ENCODE data around the gene POLR3A. TPM values are rescaled to one million over a fixed set of nuclear protein-coding genes. Genes with fewer than 3 reads are reported as not detected.

The POLR3A gene
- total and polyA plus RNA-seq, 5 donors from 2014 or later: 5.3 to 15.1 (median 6.2) TPM

DNA sequence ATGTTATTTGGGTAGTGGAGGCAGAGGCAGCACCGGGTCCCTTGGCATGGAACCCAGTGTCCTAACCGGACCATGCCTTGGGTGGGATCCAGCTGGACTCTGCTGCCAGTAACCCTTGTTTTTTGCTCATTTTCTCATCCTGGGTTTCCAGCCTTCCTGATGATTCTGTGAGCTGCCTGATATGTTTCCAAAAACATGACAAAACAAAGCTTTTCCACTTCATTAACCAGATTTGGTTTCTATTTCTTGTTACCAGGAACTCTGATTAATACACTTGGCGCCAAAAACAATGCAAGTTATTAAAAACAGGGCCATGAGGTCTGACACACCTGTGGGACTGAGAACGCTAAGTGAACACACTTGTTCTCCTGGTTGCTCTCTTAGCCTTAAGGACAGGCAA lies 69.9 kb downstream of the POLR3A start:
- no peaks in the 10 kb centered on the region for H3K4me1 Mint-ChIP-seq
- no peak overlapping the region for H3K27ac ChIP-seq (ENCODE audit: insufficient read depth, low read length, poor library complexity, severe bottlenecking)

DNA sequence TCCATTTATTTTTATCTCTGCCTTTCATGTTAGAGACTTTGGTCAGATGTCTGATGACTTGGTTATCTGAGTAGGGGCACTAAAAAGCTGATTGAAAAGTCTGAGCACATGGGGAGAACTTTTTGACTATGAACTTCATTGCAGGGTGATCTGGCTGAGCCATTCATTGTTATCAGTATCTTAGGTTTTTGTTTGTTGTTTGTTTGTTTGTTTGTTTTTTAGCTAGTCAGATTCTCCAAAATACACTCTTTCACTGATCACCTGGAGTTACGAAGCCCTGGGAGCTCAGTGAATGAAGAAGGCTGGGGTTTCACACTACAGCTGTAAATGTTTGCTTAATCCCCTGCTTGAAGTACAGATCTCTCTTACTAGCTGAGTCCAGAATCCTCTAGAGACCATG lies 74.2 kb downstream of the POLR3A start:
- H3K27ac ChIP-seq (ENCODE audit: insufficient read depth, low read length, poor library complexity, severe bottlenecking): no peak overlapping the region
- Mint-ChIP-seq H3K4me3 (no peak overlapping the region), H3K4me1 (no peaks in the 10 kb centered on the region), H3K27ac (no peak overlapping the region), H3K36me3 (no peaks in the 10 kb centered on the region), H3K9me3 (peaks cover 0 to 18% (median 3%) of the 10 kb centered on the region in 7 donors), H3K27me3 (peaks cover 4% of the 10 kb centered on the region)
- H3K4me3 ChIP-seq (ENCODE audit: low read depth, low read length): no peak overlapping the region
- H3K9me3 ChIP-seq (ENCODE audit: control insufficient read depth in 2 of 2, low read length in 2 of 2): peaks cover 11 to 24% of the 10 kb centered on the region in 2 experiments
- no peak for ATAC-seq (ENCODE audit: low read depth in 2 of 2)
- H3K36me3 ChIP-seq (ENCODE audit: control insufficient read depth, insufficient read depth, low read length): no peaks in the 10 kb centered on the region
- no peaks in the 10 kb centered on the region for H3K4me1 ChIP-seq (ENCODE audit: control insufficient read depth, insufficient read depth, low read length, poor library complexity, severe bottlenecking)
- no peak for DNase-seq
- H3K27me3 ChIP-seq (ENCODE audit: control insufficient read depth, insufficient read depth, low read length): peaks cover 2% of the 10 kb centered on the region

More for the DNA sequence above, 69.9 kb downstream of the POLR3A start:
- Mint-ChIP-seq H3K27ac (no peak overlapping the region), H3K9me3 (peaks cover 0 to 2% (median 0%) of the 10 kb centered on the region in 7 donors), H3K36me3 (no peaks in the 10 kb centered on the region), H3K27me3 (peaks cover 4% of the 10 kb centered on the region), H3K4me3 (no peak overlapping the region)
- Histone ChIP-seq H3K4me3 (ENCODE audit: low read depth, low read length) (no peak overlapping the region), H3K4me1 (ENCODE audit: control insufficient read depth, insufficient read depth, low read length, poor library complexity, severe bottlenecking) (no peaks in the 10 kb centered on the region), H3K27me3 (ENCODE audit: control insufficient read depth, insufficient read depth, low read length) (peaks cover 2% of the 10 kb centered on the region), H3K36me3 (ENCODE audit: control insufficient read depth, insufficient read depth, low read length) (no peaks in the 10 kb centered on the region), H3K9me3 (ENCODE audit: control insufficient read depth in 2 of 2, low read length in 2 of 2) (no peaks in the 10 kb centered on the region)
- DNase-seq (no peak), ATAC-seq (ENCODE audit: low read depth in 2 of 2) (no peak)

DNA sequence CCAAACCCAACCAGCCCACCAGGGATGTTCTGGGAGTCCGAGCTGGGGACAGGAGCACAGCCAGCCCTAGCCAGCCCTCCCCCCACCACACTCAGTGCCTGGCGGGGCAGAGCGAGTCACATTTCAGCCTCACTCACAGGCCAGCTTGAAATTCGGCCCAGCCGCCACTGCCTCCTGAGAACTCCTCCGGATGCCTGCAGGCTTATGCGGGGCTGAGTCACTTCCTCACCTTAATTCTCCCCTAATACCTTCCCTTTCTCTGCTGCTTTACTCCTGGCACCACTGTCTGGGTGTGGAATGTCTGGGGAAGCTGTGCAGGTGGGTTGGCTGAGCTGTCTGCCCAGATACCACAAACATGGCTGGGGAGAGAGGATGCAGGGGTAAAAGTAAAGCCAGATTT lies 80.1 kb downstream of the POLR3A start:
- ATAC-seq (ENCODE audit: low read depth in 2 of 2) (no peak), DNase-seq (no peak)
- no peaks in the 10 kb centered on the region for H3K4me1 Mint-ChIP-seq
- Histone ChIP-seq H3K27ac (ENCODE audit: insufficient read depth, low read length, poor library complexity, severe bottlenecking) (no peak overlapping the region), H3K9me3 (ENCODE audit: control insufficient read depth in 2 of 2, low read length in 2 of 2) (peaks cover 11 to 24% of the 10 kb centered on the region in 2 experiments), H3K4me3 (ENCODE audit: low read depth, low read length) (no peak overlapping the region), H3K4me1 (ENCODE audit: control insufficient read depth, insufficient read depth, low read length, poor library complexity, severe bottlenecking) (no peaks in the 10 kb centered on the region), H3K36me3 (ENCODE audit: control insufficient read depth, insufficient read depth, low read length) (no peaks in the 10 kb centered on the region), H3K27me3 (ENCODE audit: control insufficient read depth, insufficient read depth, low read length) (peaks cover 4% of the 10 kb centered on the region)
- peaks cover 0 to 18% (median 4%) of the 10 kb centered on the region in 7 donors for H3K9me3 Mint-ChIP-seq
- no peak overlapping the region for H3K27ac Mint-ChIP-seq
- peaks cover 16% of the 10 kb centered on the region for H3K27me3 Mint-ChIP-seq
- H3K36me3 Mint-ChIP-seq: no peaks in the 10 kb centered on the region
- no peak overlapping the region for H3K4me3 Mint-ChIP-seq

DNA sequence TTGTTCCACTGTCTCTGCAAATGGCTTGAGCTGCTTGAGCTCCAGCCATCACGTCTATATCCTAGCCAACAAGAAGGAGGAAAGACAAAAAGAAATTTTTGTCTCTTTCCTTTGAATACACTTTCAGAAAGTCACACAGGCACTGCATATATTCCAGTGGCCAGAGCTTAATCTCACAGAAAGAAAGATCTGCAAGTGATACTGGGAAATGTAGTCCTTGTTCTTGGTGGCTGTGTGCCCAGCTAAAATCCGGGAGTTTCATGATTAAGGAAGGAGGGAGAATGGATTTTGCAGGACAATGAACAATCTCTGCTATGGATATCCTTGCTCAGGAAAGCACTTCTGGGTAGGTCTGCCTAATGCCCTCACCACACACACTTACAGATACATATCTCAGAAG lies 83.2 kb downstream of the POLR3A start:
- H3K4me1 Mint-ChIP-seq: no peaks in the 10 kb centered on the region
- Histone ChIP-seq H3K9me3 (ENCODE audit: control insufficient read depth in 2 of 2, low read length in 2 of 2) (peaks cover 6 to 8% of the 10 kb centered on the region in 2 experiments), H3K4me3 (ENCODE audit: low read depth, low read length) (no peak overlapping the region), H3K4me1 (ENCODE audit: control insufficient read depth, insufficient read depth, low read length, poor library complexity, severe bottlenecking) (no peaks in the 10 kb centered on the region), H3K27me3 (ENCODE audit: control insufficient read depth, insufficient read depth, low read length) (peaks cover 4% of the 10 kb centered on the region), H3K36me3 (ENCODE audit: control insufficient read depth, insufficient read depth, low read length) (no peaks in the 10 kb centered on the region), H3K27ac (ENCODE audit: insufficient read depth, low read length, poor library complexity, severe bottlenecking) (no peak overlapping the region)
- no peak overlapping the region for H3K27ac Mint-ChIP-seq
- H3K4me3 Mint-ChIP-seq: no peak overlapping the region
- no peak for DNase-seq
- no peak for ATAC-seq (ENCODE audit: low read depth in 2 of 2)
- H3K27me3 Mint-ChIP-seq: peaks cover 21% of the 10 kb centered on the region
- peaks cover 3% of the 10 kb centered on the region for H3K36me3 Mint-ChIP-seq
- H3K9me3 Mint-ChIP-seq: peaks cover 0 to 9% (median 2%) of the 10 kb centered on the region in 7 donors

DNA sequence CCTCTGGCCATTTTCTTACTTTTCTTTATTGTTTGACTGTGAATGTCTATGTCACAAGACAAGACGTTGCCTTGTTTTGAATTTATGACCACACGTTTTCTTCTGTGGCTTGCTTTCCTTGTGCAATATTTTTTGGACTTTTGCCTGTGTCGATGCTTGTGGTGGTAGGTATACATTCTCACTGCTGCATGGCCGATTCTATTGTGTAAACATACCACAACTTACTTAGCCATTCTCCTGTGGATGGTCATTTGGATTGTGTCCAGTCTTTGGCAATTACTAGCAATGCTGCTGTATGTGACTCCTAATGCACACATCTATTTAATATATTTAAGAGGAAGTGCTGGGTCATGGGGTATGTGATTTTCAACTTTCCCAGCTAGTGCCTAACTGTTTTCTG lies 84.8 kb downstream of the POLR3A start:
- peaks cover 3% of the 10 kb centered on the region for H3K36me3 Mint-ChIP-seq
- H3K27me3 Mint-ChIP-seq: peaks cover 27% of the 10 kb centered on the region
- peaks cover under 1% of the 10 kb centered on the region for H3K27me3 ChIP-seq (ENCODE audit: control insufficient read depth, insufficient read depth, low read length)
- no peak for DNase-seq
- no peak for ATAC-seq (ENCODE audit: low read depth in 2 of 2)
- no peak overlapping the region for H3K4me3 ChIP-seq (ENCODE audit: low read depth, low read length)
- H3K4me1 Mint-ChIP-seq: no peaks in the 10 kb centered on the region
- H3K4me1 ChIP-seq (ENCODE audit: control insufficient read depth, insufficient read depth, low read length, poor library complexity, severe bottlenecking): no peaks in the 10 kb centered on the region
- no peak overlapping the region for H3K27ac ChIP-seq (ENCODE audit: insufficient read depth, low read length, poor library complexity, severe bottlenecking)
- peak overlapping the region in 1 of 4 donors; percentile 38 for H3K4me3 Mint-ChIP-seq
- H3K9me3 ChIP-seq (ENCODE audit: control insufficient read depth in 2 of 2, low read length in 2 of 2): no peaks in the 10 kb centered on the region
- H3K9me3 Mint-ChIP-seq: peaks cover 0 to 5% (median 0%) of the 10 kb centered on the region in 7 donors
- H3K27ac Mint-ChIP-seq: peak overlapping the region in 1 of 3 donors; percentile 49
- no peaks in the 10 kb centered on the region for H3K36me3 ChIP-seq (ENCODE audit: control insufficient read depth, insufficient read depth, low read length)

DNA sequence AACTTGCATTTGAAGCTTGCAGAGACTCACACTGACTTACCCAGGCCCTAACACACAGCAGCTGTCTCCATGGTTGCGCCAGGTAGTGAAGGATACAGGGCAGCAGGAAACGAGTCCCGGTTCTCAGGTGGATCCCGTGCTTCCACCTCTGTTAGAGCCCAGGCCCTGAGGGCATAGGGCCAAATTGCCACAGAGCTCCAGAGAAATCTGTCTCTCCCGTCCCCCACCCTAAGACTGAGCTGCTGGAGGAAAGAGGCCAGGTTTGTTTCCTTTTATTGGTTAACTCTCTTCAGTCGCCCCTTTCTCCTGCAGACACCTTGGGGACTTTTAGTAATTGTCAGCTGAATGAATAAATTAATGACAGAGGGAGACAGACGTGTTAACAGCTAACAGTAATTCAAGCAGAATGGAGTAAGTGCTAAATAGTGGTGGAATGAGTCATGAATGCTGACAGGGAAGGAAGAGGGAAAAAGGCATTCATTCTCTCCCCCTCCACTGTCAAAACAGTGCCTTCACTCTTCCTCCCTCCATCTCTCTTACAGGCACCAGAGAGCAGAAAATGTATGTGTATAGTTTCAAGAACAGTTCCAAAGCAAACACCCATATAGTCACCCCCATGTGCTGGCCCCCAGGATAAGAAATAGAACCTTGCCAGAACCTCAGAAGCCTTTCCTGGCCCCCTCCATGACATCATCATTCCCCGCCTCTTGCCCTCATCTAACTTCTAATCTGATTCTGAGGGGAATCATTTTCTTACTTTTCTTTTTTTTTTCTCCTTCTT lies 86.0 kb downstream of the POLR3A start:
- Mint-ChIP-seq H3K36me3 (peaks cover 3% of the 10 kb centered on the region), H3K9me3 (no peaks in the 10 kb centered on the region), H3K27me3 (peaks cover 17% of the 10 kb centered on the region), H3K4me1 (no peaks in the 10 kb centered on the region), H3K4me3 (no peak overlapping the region), H3K27ac (no peak overlapping the region)
- Histone ChIP-seq H3K4me3 (ENCODE audit: low read depth, low read length) (no peak overlapping the region), H3K9me3 (ENCODE audit: control insufficient read depth in 2 of 2, low read length in 2 of 2) (no peaks in the 10 kb centered on the region), H3K36me3 (ENCODE audit: control insufficient read depth, insufficient read depth, low read length) (no peaks in the 10 kb centered on the region), H3K27ac (ENCODE audit: insufficient read depth, low read length, poor library complexity, severe bottlenecking) (no peak overlapping the region), H3K4me1 (ENCODE audit: control insufficient read depth, insufficient read depth, low read length, poor library complexity, severe bottlenecking) (no peaks in the 10 kb centered on the region), H3K27me3 (ENCODE audit: control insufficient read depth, insufficient read depth, low read length) (no peaks in the 10 kb centered on the region)
- no peak for ATAC-seq (ENCODE audit: low read depth in 2 of 2)
- DNase-seq: no peak

DNA sequence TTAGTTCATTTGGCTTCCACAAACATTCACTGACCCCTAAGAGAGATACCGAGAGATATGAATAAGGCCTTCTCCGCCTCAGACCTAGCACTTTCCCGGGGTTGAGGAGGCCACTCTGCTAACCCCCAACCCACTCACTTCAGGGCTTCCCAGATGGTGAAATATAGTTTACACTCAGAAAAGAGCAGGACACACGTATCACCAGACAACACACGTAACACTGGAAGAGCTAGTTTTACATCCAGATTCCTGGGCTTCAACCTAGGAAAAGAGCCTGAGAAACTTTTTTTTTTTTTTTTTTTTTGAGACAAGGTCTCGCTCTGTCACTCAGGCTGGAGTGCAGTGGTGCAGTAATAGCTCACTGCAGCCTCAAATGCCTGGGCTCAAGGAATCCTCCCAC lies 87.5 kb downstream of the POLR3A start:
- no peaks in the 10 kb centered on the region for H3K36me3 ChIP-seq (ENCODE audit: control insufficient read depth, insufficient read depth, low read length)
- Mint-ChIP-seq H3K4me1 (no peaks in the 10 kb centered on the region), H3K9me3 (no peaks in the 10 kb centered on the region), H3K27me3 (peaks cover 17% of the 10 kb centered on the region), H3K27ac (peak overlapping the region in 1 of 3 donors; percentile 14), H3K4me3 (no peak overlapping the region), H3K36me3 (peaks cover 3% of the 10 kb centered on the region)
- no peaks in the 10 kb centered on the region for H3K9me3 ChIP-seq (ENCODE audit: control insufficient read depth in 2 of 2, low read length in 2 of 2)
- H3K27ac ChIP-seq (ENCODE audit: insufficient read depth, low read length, poor library complexity, severe bottlenecking): no peak overlapping the region
- ATAC-seq (ENCODE audit: low read depth in 2 of 2) (no peak), DNase-seq (no peak)
- no peak overlapping the region for H3K4me3 ChIP-seq (ENCODE audit: low read depth, low read length)
- no peaks in the 10 kb centered on the region for H3K4me1 ChIP-seq (ENCODE audit: control insufficient read depth, insufficient read depth, low read length, poor library complexity, severe bottlenecking)
- no peaks in the 10 kb centered on the region for H3K27me3 ChIP-seq (ENCODE audit: control insufficient read depth, insufficient read depth, low read length)

DNA sequence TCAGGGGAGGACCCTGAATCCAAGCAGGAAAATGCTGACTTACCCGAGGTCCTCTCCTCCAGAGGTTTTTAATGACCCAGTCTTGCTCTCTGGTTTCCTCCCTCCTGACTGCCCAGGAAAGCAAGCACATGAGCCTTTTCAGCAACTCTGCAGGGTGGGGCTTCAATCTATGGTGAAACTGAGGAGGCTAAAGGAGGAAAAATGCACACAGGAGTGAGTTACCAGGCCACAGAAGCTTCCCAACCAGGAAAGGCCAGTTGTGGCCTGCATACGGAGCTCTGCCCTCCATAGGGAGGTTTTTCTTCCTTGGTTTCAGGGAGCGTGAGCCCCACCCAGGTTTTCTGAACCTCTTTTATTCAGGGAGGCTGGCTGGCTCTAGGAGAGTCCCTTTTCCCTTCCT lies 88.7 kb downstream of the POLR3A start:
- H3K4me1 Mint-ChIP-seq: no peaks in the 10 kb centered on the region
- peaks cover 17% of the 10 kb centered on the region for H3K27me3 Mint-ChIP-seq
- Histone ChIP-seq H3K9me3 (ENCODE audit: control insufficient read depth in 2 of 2, low read length in 2 of 2) (no peaks in the 10 kb centered on the region), H3K27ac (ENCODE audit: insufficient read depth, low read length, poor library complexity, severe bottlenecking) (no peak overlapping the region), H3K4me3 (ENCODE audit: low read depth, low read length) (no peak overlapping the region), H3K4me1 (ENCODE audit: control insufficient read depth, insufficient read depth, low read length, poor library complexity, severe bottlenecking) (no peaks in the 10 kb centered on the region), H3K36me3 (ENCODE audit: control insufficient read depth, insufficient read depth, low read length) (no peaks in the 10 kb centered on the region), H3K27me3 (ENCODE audit: control insufficient read depth, insufficient read depth, low read length) (no peaks in the 10 kb centered on the region)
- no peaks in the 10 kb centered on the region for H3K9me3 Mint-ChIP-seq
- DNase-seq (no peak), ATAC-seq (ENCODE audit: low read depth in 2 of 2) (no peak)
- H3K36me3 Mint-ChIP-seq: peaks cover 3% of the 10 kb centered on the region
- H3K4me3 Mint-ChIP-seq: no peak overlapping the region
- no peak overlapping the region for H3K27ac Mint-ChIP-seq
